Measurements from ENCODE around the gene INMT.

GRCh38 chr7:30787486-30787885 is 35.6 kb downstream of the INMT start:
- TF ChIP-seq, protein P1, sequence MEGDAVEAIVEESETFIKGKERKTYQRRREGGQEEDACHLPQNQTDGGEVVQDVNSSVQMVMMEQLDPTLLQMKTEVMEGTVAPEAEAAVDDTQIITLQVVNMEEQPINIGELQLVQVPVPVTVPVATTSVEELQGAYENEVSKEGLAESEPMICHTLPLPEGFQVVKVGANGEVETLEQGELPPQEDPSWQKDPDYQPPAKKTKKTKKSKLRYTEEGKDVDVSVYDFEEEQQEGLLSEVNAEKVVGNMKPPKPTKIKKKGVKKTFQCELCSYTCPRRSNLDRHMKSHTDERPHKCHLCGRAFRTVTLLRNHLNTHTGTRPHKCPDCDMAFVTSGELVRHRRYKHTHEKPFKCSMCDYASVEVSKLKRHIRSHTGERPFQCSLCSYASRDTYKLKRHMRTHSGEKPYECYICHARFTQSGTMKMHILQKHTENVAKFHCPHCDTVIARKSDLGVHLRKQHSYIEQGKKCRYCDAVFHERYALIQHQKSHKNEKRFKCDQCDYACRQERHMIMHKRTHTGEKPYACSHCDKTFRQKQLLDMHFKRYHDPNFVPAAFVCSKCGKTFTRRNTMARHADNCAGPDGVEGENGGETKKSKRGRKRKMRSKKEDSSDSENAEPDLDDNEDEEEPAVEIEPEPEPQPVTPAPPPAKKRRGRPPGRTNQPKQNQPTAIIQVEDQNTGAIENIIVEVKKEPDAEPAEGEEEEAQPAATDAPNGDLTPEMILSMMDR (conservative IDR thresholded peaks at IDR 0.05; ENCODE audit: low read length), result no peak
- no peak for TF ChIP-seq EZH2phosphoT487 (IDR thresholded peaks at IDR 0.05; ENCODE audit: borderline replicate concordance, low read depth, low read length)
